RWPE1 (cell line): ENCODE measurements around the gene MAGI1.

Source experiments
- CTCF ChIA-PET: fragments of 350-600 bp; sonication (Branson Sonifier 250); formaldehyde crosslinking; extraction: SDS; loops from one replicate; lab custom pipeline; 2021; lab: Yijun Ruan, JAX
- POLR2A ChIA-PET: fragments of 400-600 bp; formaldehyde crosslinking; extraction: SDS; loops from one replicate; lab custom pipeline; 2020; ENCODE audit warnings: antibody characterized with exemption; ENCODE audit not compliant: low non-redundant PET; lab: Yijun Ruan, JAX
- DNase-seq: peaks from one replicate; pipeline ENCODE4 v3.0.0; 2012; ENCODE audit warnings: low spot score
- H3K27ac ChIP-seq: fragments of 450-650 bp; 2 replicates; pipeline ENCODE4 v1.5.1; 2017
- TF ChIP-seq, protein P1 (sequence below): fragments of 450-650 bp; conservative IDR thresholded peaks from 2 replicates; pipeline ENCODE4 v1.5.1; 2017; ENCODE audit warnings: low read depth, mild to moderate bottlenecking

MAGI1 gene

DNA sequence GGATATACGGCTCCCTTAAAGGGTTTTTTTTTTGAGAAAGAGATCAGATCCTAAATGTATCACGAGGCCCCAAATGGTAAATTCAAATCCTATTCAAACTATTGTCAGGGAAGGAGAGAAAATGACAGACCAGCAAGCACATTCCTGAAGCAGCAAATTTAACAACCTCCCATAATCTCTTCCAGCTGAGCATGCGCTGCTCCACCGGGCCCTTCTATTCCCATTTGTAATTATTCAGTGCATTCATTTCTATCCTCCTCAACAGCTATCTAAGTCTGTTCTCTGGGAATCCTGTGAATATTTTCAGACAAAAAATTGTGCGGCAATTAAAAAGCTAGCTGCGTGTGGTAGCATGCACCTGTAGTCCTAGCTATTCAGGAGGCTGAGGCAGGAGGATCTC lies 43.2 kb downstream of the MAGI1 start:
- H3K27ac ChIP-seq, result no peak overlapping the region
- CTCF ChIA-PET, result interaction anchor here (1.1 kb wide), 1 partner anchor 20 kb away, joined by 3 read pairs; no protein-coding TSS in a partner anchor
- POLR2A ChIA-PET, result no interaction called here
- no peak for DNase-seq
- TF ChIP-seq, protein P1, sequence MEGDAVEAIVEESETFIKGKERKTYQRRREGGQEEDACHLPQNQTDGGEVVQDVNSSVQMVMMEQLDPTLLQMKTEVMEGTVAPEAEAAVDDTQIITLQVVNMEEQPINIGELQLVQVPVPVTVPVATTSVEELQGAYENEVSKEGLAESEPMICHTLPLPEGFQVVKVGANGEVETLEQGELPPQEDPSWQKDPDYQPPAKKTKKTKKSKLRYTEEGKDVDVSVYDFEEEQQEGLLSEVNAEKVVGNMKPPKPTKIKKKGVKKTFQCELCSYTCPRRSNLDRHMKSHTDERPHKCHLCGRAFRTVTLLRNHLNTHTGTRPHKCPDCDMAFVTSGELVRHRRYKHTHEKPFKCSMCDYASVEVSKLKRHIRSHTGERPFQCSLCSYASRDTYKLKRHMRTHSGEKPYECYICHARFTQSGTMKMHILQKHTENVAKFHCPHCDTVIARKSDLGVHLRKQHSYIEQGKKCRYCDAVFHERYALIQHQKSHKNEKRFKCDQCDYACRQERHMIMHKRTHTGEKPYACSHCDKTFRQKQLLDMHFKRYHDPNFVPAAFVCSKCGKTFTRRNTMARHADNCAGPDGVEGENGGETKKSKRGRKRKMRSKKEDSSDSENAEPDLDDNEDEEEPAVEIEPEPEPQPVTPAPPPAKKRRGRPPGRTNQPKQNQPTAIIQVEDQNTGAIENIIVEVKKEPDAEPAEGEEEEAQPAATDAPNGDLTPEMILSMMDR, result no peak

DNA sequence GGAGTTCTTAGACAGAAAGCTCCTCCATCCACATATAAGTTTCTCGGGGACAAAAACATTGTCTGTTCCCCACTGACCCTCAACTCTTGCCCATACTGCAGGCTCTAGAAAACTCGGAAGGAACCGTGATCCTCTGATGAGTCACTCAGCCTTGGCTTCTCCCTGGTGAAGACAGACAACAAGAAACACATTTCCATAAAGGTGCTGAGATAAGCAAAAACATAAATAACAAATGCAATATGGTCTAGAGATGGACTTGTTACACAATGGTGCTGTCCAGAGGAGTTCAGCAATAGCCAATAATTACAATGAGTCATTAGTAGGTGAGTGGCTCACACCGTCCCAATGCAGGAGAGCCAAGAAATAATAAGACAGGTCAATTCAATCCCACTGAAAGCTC lies 43.7 kb downstream of the MAGI1 start:
- H3K27ac ChIP-seq, result no peak overlapping the region
- peak; percentile 19 for DNase-seq
- ChIA-PET CTCF (no interaction called here), POLR2A (no interaction called here)
- TF ChIP-seq, protein P1, result no peak

DNA sequence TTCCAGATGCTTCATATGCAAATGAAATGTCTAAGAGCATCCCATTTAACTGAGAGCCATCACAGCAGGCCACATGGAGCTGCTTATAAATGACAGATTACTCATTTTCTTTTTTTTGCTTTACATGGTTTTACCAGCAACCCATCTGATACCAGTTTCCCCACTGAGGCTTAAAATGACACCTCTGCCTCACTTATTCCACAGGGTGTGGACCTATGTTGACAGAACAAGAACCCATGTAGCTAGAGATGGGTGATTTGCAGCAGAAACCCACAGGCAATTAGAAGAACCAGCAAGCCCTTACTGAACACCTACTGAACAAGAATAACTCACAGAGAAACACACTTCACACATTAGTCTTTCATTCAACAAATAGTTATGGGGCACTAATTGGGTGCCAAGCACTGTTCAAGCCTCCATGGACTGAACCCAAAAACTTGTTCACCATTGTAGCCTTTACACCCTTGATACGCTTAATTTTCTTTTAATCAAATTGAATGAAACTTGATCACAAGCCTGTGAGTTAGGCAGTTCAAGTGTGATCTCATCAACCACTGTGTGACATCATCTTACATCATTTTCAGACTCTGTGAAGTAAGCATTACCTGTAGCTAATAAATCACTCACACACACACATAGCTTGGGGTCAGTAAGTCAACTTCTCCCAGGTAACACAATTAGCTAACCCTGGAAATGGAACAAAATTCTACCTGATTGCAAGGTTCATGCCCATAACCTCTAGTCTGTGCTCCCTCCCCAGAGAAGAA lies 45.4 kb downstream of the MAGI1 start:
- no peak overlapping the region for H3K27ac ChIP-seq
- DNase-seq, result no peak
- TF ChIP-seq, protein P1, result no peak
- POLR2A ChIA-PET, result no interaction called here
- CTCF ChIA-PET, result interaction anchor here (0.6 kb wide), 1 partner anchor 128 kb away, joined by 3 read pairs; no protein-coding TSS in a partner anchor

DNA sequence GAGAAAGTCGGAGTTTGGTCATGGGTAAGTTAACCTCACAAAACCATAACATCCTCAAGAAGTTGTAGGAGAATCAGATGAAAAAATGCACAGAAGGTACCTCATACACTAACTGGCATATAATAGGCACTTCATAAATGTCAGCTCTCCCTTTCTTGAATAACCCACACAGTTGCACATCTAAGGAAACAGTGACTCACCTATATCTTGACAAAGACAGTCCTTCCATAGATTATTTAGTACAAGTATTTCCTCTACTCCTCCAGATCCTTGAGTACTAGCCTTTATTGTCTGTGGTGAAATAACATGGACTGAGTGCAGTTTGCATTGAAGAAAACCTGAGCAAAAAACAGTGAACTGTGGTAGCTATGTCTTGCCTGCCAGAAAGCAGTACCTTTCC lies 46.6 kb downstream of the MAGI1 start:
- DNase-seq, result no peak
- H3K27ac ChIP-seq, result no peak overlapping the region
- TF ChIP-seq, protein P1, result no peak
- ChIA-PET CTCF (interaction anchor here (0.6 kb wide), 1 partner anchor 14 kb away, joined by 3 read pairs; no protein-coding TSS in a partner anchor), POLR2A (no interaction called here)

DNA sequence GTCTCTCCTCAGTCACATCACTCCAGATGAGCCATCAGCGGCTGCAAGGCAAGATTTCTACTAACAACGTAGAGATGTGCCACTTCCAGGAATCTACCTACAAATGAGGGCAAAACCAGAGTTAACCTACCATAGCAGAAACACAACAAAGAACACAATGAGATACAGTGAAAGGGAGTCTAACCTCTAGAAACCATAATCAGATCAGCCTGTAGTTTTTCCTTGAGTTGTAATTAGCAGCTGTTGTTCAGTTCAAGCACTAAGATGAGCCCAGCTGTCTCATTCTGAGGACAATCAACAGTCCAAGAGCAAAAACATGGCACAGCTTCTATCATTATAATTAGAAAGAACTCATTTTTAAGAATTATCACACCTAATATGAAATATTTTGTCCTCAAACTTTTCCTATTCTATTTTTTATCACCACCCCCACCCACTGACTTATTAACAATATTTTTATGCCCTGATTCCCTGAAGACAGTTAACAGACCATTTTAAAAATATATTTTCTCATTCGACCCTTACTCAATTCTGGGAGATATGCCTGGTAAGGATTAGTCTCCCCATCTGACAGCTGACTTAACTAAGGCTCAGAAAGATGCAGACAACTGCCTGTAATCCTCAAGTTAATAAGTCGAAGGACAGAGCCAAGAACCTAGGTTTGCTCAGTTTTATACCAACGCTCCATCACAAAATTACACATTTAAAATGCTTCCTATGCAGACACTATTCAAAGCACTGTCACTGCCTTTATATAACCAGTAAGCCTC lies 50.1 kb downstream of the MAGI1 start:
- ChIA-PET POLR2A (no interaction called here), CTCF (interaction anchor here (0.6 kb wide), 1 partner anchor 9 kb away, joined by 4 read pairs; no protein-coding TSS in a partner anchor)
- no peak overlapping the region for H3K27ac ChIP-seq
- no peak for DNase-seq
- TF ChIP-seq, protein P1, result no peak

DNA sequence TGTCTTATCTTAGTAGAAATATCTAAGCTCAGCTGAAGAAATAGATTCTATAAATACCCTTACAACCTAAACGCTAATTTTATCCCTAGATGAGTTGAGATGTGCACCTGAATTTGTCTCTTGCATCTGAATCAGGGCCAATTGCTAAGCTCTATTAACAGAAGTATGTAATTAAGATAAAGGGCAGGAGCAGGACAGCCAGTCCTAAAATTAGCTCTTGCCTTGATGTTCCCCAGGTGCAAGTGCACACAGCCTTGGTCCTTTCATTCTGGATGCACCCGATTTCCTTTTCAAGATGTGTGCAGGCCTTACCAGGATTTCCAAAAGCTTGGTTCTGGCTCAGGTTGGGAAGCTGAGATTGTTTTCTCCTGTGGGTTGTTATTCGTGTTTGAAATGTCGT lies 52.4 kb downstream of the MAGI1 start:
- H3K27ac ChIP-seq, result no peak overlapping the region
- CTCF ChIA-PET, result no interaction called here
- no peak for DNase-seq
- TF ChIP-seq, protein P1, result no peak
- POLR2A ChIA-PET, result no interaction called here
